Left colon (tissue), 2 donors: ENCODE data around the gene KIF11. TPM values are rescaled to one million over a fixed set of nuclear protein-coding genes. Genes with fewer than 3 reads are reported as not detected.

Experiments
- ATAC-seq: fragments of 200-7000 bp; cut with Tn5 transposase; one replicate; pipeline ENCODE4 v1.9.1; 2020; ENCODE audit warnings: mild to moderate bottlenecking, moderate library complexity
- DNase-seq, 2 donors: peaks; one replicate each; pipeline ENCODE4 v3.0.0-alpha.2; 2020
- intact Hi-C, 2 donors: fragments of 100-400 bp; cut with DNase I in 1 of 2; cut with micrococcal nuclease in 1 of 2; formaldehyde crosslinking; loops; one replicate each; pipeline versions ENCODE4 v1.11.2 to v1.14.0; 2022; cut with DNase I, micrococcal nuclease
- total RNA-seq, 2 donors: library from RNA; stranded (reverse); fragmentation: NEBNext Ultra II Directional; extraction: Animal tissue kit (Norgen Biotek cat#: 25700); gene quantifications; one replicate each; pipeline ENCODE4 v1.2.1, GENCODE V29; 2021
- donor health status: DM: no; HTN: no; CAD: no.
- donor health status: DM: yes; HTN: yes; CAD: no.

Gene KIF11
- total RNA-seq, 2 donors from 2014 or later, result 3.5 to 8.6 TPM

DNA sequence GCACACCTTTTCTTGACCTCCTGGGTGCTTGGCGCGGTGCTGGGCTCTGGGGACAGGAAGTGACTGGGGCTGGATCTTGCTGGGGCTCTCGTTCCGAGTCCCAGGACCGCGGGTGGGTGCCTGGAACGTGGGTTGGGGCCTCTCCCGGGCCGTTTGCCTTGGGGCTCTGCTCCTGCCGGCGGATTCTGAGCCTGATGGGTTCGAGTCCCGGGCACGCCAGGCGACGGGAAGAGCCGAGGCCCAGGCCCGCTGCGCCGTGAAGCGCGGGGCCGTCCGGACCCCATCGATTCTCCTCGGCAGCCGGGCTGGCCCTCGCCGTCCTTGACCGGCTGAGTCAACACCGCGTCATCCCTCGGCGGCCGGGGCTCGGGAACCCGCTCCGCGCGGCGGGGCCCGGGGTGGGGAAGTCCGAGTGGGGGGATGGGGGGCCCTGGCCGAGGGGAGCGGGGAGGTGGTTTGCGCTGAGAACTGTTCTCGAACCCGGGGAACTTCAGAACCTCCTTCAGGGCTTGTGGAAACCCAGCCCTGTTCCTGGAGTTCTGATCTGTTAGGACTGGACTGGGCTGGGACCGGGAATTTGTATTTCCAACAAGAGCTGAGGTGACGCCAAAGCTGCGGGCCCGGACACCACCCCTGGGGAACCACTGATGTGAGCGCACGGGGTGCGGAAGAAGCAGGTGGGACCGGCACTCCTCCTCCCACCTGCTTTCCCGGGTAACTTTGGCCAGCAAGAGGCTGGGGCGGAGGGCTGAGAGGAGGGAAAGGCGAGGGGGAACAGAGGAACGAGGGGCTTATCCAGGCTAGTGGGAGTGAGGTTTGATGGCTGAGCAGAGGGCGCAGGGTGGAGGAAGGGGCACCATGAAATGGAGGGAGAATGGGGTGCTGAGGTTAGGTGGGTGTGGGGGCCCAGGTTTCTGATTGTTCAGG lies 103.0 kb downstream of the KIF11 start:
- intact Hi-C loops, result no loop called here
- no peak for DNase-seq
- no peak for ATAC-seq

DNA sequence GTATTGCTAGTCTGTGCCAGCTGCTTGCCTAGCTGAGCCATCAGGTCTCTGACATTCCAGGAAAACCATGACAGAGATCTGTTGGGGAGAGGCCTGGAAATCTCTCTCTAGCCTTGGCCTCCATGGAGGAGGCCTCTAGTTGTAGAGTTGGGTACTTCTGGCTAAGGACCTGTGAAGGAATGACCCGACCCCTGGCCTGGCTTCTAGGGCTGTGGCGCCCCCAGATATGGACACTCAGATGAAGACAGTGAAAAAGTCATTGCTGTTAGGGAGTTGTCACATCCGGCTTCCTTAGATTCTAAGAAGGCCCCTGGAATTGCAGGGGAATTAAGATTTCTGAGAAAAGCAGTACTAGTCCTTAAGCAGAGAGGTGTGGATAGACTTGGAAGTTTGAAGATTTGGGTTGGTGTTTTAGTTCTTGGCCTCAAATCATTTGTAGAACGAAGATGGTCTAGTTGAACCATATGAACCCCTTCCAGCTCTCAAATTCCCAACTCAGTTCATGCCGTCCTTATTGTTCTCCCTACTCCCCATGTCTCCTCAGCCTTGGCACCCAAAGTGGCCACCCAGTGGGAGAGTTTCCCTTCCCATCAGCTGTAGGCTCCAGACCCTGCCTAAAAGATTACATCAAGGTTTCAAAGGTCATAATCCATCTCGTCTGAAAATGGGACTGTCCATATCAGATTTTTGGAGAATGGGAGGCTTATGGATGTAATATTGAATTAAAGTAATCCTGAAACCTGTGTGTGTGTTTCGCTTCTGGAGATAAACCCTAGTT lies 103.9 kb downstream of the KIF11 start:
- DNase-seq, result no peak
- ATAC-seq, result no peak
- intact Hi-C loops, result no loop called here

DNA sequence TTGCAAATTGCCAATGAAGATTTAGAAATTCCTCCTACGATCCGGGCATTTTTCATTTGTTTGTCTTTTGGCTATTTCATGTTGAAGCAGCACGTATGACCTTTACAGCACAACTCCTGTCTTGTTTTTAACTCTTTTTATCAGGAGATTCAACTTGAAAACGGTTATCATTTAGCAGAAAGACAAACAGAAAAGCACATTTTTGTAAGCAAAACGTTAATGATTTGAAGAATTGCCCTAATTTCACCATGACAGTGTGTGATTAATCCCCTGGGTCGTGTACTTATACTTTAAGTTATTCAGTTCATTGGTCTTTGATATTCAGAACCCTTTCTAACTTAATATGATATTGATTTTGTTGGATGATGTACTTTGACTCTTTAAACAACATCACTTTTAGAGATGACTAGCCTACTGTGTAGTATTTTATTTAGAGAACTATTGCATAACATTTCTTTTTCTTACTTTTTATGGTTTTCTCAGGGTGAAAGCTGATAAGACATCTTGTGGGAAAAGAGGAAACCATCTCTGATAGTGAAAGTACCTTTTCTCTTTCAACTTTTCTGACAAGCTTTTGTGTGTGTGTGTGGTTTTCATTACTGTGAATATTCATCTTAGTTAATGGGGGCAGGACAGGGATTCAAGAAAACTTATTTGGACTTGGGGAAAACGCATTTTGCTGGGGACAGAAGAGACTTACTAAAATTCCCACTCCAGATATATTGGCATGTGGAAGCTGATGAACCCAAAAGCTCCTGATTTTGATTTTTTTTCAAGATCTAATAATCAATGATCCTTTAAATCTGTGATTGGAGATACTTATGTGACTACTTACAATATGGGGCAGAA lies 105.0 kb downstream of the KIF11 start:
- intact Hi-C loops, result no loop called here

GRCh38 chr10:92699193-92699517 lies 106.2 kb downstream of the KIF11 start:
- ATAC-seq (no peak), DNase-seq (no peak)
- intact Hi-C loops, result no loop called here

More for the DNA sequence above, 105.0 kb downstream of the KIF11 start:
- ATAC-seq, result peak; percentile 29
- no peak for DNase-seq

DNA sequence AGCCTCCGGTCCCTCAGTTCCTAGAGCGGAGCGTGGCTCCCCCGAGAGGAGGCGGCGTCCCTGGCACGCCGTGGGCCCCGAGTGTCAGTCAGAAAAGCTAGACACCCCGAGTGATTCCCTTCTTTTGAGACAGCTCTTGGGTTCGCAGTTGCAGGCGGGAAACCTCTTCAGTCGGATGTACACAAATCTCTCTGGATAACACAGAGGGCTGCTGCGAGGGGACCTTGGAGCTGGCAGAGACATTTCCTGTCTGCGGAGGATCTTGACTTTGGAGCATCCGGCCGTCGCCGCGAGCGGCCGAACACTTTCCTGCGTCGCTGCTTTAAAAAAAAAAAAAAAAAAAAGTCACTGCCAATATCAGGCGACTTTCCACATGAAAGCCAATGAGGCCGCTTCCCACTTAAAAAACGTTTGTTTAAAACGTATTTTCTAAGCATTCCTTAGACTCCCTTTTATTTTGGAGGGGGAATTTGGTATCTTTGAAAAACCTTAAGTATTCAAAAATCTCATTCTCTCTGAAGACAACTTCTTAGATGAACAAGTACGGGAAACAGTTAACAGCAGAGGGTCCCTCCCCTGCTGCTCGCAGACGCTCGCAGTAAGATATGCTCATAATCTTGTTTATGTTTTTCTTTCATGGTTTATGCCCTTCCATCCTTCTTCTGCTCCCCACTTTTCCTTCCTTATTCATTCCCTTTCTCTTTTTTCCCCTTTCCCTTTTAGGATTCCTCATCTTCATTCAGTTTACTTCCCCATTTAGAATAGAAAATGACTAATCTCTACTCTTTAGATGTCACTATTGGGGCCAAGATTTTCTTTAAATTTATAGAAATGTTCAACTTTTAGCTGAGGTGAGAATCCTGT lies 106.8 kb downstream of the KIF11 start:
- ATAC-seq, result peak; percentile 59
- peak in 1 of 2 donors; percentile 42 for DNase-seq
- intact Hi-C loops, result no loop called here

DNA sequence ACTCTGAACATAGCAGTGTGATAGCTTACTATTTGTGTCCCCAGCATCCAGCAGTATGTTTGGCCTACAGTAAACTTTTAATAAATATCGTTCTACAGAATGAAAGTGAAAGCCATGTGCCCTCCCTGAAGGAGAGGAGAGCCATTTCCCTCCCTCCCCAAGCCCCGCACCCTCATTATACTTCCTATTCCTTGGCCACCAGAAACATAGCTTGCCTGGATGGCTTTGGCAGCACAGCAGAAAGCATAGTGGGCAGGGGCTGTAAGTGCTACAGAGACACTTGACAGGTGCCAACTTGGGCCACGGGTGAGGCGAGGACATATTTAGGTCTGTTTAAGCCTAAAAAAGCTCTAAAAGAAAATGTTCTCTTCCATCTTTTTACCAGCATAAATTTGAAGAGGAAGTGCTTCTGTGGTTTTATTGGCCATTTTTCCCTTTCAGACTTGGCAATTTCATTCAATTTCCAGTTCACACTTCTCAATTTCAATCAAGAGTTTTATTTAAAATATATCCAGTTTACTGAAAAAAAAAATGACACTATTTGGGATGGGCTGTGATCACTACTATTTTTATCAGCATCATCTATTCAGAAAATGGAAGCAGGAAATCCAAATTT lies 109.5 kb downstream of the KIF11 start:
- no peak for ATAC-seq
- DNase-seq, result no peak
- intact Hi-C loops, result no loop called here

Other genes starting within 250 kb of the KIF11 start
- 10 to 100 TPM; 40.4 to 43.5 TPM for gene IDE, start 19.0 kb upstream of the KIF11 start, total RNA-seq
- gene HHEX, start 96.8 kb downstream of the KIF11 start, total RNA-seq, result 1 to 10 TPM; 2.5 to 4.8 TPM